ENCODE results near the gene CTIF. TPM values are rescaled to one million over a fixed set of nuclear protein-coding genes. Genes with fewer than 3 reads are reported as not detected.
"Not testable (repeated sequence)": the region's sequence is repeated elsewhere in the genome, so short reads cannot be mapped to it uniquely, and the experiment has no call there.

Gene CTIF
- total RNA-seq, 1 donor from 2014 or later = 72.4 TPM

- H3K27ac ChIP-seq = no peak overlapping the region
- peaks cover 15% of the 10 kb centered on the region for H3K4me1 ChIP-seq
- intact Hi-C loops (cut with DNase I) = no loop called here
- no peaks in the 10 kb centered on the region for H3K27me3 ChIP-seq
- no peaks in the 10 kb centered on the region for H3K9me3 ChIP-seq
- H3K4me3 ChIP-seq = no peak overlapping the region
- ATAC-seq (no peak), DNase-seq (no peak)
- no peak for TF ChIP-seq CTCF (IDR thresholded peaks at IDR 0.05)
- no peaks in the 10 kb centered on the region for H3K36me3 ChIP-seq
These were observed 270.5 kb downstream of the CTIF start for GRCh38 chr18:48809365-48809764.

- DNase-seq (no peak), ATAC-seq (no peak)
- H3K4me3 ChIP-seq = no peak overlapping the region
- no peaks in the 10 kb centered on the region for H3K36me3 ChIP-seq
- intact Hi-C loops (cut with DNase I) = no loop called here
- H3K9me3 ChIP-seq = no peaks in the 10 kb centered on the region
- H3K27ac ChIP-seq = no peak overlapping the region
- H3K4me1 ChIP-seq = peaks cover 17% of the 10 kb centered on the region
- H3K27me3 ChIP-seq = no peaks in the 10 kb centered on the region
- TF ChIP-seq CTCF (IDR thresholded peaks at IDR 0.05) = no peak
These were observed 272.0 kb downstream of the CTIF start for GRCh38 chr18:48810805-48811204.

GRCh38 chr18:48811401-48811800 is 272.6 kb downstream of the CTIF start:
- H3K27me3 ChIP-seq = no peaks in the 10 kb centered on the region
- no peak for TF ChIP-seq CTCF (IDR thresholded peaks at IDR 0.05)
- no peak for DNase-seq
- no peak for ATAC-seq
- no peak overlapping the region for H3K27ac ChIP-seq
- peaks cover 17% of the 10 kb centered on the region for H3K4me1 ChIP-seq
- H3K9me3 ChIP-seq = no peaks in the 10 kb centered on the region
- intact Hi-C loops (cut with DNase I) = no loop called here
- H3K4me3 ChIP-seq = no peak overlapping the region
- no peaks in the 10 kb centered on the region for H3K36me3 ChIP-seq

- H3K36me3 ChIP-seq; H3K4me3 ChIP-seq; ATAC-seq; intact Hi-C loops (cut with DNase I); H3K27ac ChIP-seq; H3K9me3 ChIP-seq; H3K27me3 ChIP-seq: not testable (repeated sequence)
- peak; percentile 17 for DNase-seq
- H3K4me1 ChIP-seq = peaks cover 17% of the 10 kb centered on the region
These were observed 273.2 kb downstream of the CTIF start for GRCh38 chr18:48811977-48812451.

GRCh38 chr18:48813321-48813720 is 274.5 kb downstream of the CTIF start:
- Histone ChIP-seq H3K4me3 (no peak overlapping the region), H3K27me3 (no peaks in the 10 kb centered on the region), H3K36me3 (no peaks in the 10 kb centered on the region), H3K27ac (peak overlapping the region; percentile 8), H3K9me3 (no peaks in the 10 kb centered on the region), H3K4me1 (peaks cover 17% of the 10 kb centered on the region)
- TF ChIP-seq CTCF (IDR thresholded peaks at IDR 0.05) = no peak
- peak; percentile 12 for DNase-seq
- no peak for ATAC-seq
- intact Hi-C loops (cut with DNase I) = no loop called here

- DNase-seq (peak; percentile 32), ATAC-seq (peak; percentile 66)
- Histone ChIP-seq H3K9me3 (no peaks in the 10 kb centered on the region), H3K4me1 (peaks cover 17% of the 10 kb centered on the region), H3K4me3 (no peak overlapping the region), H3K36me3 (no peaks in the 10 kb centered on the region), H3K27me3 (no peaks in the 10 kb centered on the region), H3K27ac (peak overlapping the region; percentile 8)
- intact Hi-C loops (cut with DNase I) = no loop called here
- TF ChIP-seq CTCF (IDR thresholded peaks at IDR 0.05) = no peak
These were observed 275.1 kb downstream of the CTIF start for GRCh38 chr18:48813833-48814489.

Data from upper lobe of right lung (tissue), 1 donor.